DND-41 (cell line): ENCODE results near the gene ENDOG.

Experiments
- ATAC-seq: fragments of 200-7000 bp; cut with Tn5 transposase; 3 replicates; pipeline ENCODE4 v1.9.1; 2021; ENCODE audit warnings: low read depth; ENCODE audit not compliant: insufficient read depth
- DNase-seq: peaks from one replicate; pipeline ENCODE4 v3.0.0-alpha.2; 2020
- H2AFZ ChIP-seq: 2 replicates; pipeline ENCODE4 v1.6.0; 2012; ENCODE audit warnings: low read depth, low read length
- H3K27ac ChIP-seq: 2 replicates; pipeline ENCODE4 v1.5.1; 2012; ENCODE audit warnings: low read length, inconsistent platforms
- H3K27me3 ChIP-seq: fragments of 200-600 bp; sonication (generic); 2 replicates; pipeline ENCODE4 v1.6.0; 2012; ENCODE audit warnings: low read length, mild to moderate bottlenecking, inconsistent platforms; ENCODE audit not compliant: insufficient read depth, poor library complexity
- H3K36me3 ChIP-seq: 2 replicates; pipeline ENCODE4 v1.5.1; 2012; ENCODE audit warnings: low read length, inconsistent platforms; ENCODE audit not compliant: insufficient read depth
- H3K4me1 ChIP-seq: 2 replicates; pipeline ENCODE4 v1.5.1; 2012; ENCODE audit warnings: mild to moderate bottlenecking, low read length; ENCODE audit not compliant: insufficient read depth
- H3K4me2 ChIP-seq: 2 replicates; pipeline ENCODE4 v1.6.0; 2012; ENCODE audit warnings: mild to moderate bottlenecking, moderate library complexity, low read length, inconsistent platforms; ENCODE audit not compliant: insufficient read depth
- H3K4me3 ChIP-seq, 2 experiments: fragments of 200-600 bp in 1 of 2; shearing (Covaris generic) in 1 of 2; 2 replicates each; pipeline ENCODE4 v1.5.1; 2012 to 2016; ENCODE audit warnings: inconsistent platforms in 2 of 2, low read length in 2 of 2, mild to moderate bottlenecking in 2 of 2, low read depth in 1 of 2, moderate library complexity in 1 of 2
- H3K79me2 ChIP-seq: 2 replicates; pipeline ENCODE4 v1.6.0; 2012; ENCODE audit warnings: low read length, inconsistent platforms; ENCODE audit not compliant: insufficient read depth
- H3K9ac ChIP-seq: 2 replicates; pipeline ENCODE4 v1.6.0; 2012; ENCODE audit warnings: low read depth, mild to moderate bottlenecking, inconsistent platforms, low read length, moderate library complexity
- H3K9me3 ChIP-seq: 2 replicates; pipeline ENCODE4 v1.5.1; 2012; ENCODE audit warnings: low read length, moderate library complexity, mild to moderate bottlenecking, inconsistent platforms; ENCODE audit not compliant: insufficient read depth, severe bottlenecking
- H4K20me1 ChIP-seq: 2 replicates; pipeline ENCODE4 v1.6.0; 2012; ENCODE audit warnings: low read length; ENCODE audit not compliant: insufficient read depth
- EZH2 ChIP-seq: IDR thresholded peaks from 3 replicates; pipeline ENCODE4 v1.6.1; 2012; ENCODE audit warnings: borderline replicate concordance, low read depth, mild to moderate bottlenecking, moderate library complexity, low read length, inconsistent platforms; ENCODE audit not compliant: severe bottlenecking
- TF ChIP-seq, protein P1 (sequence below): IDR thresholded peaks from 2 replicates; pipeline ENCODE4 v1.5.1; 2012; ENCODE audit warnings: borderline replicate concordance, low read length, moderate library complexity, mild to moderate bottlenecking; ENCODE audit not compliant: poor library complexity, severe bottlenecking; ENCODE audit errors: extremely low read depth

The ENDOG gene

DNA sequence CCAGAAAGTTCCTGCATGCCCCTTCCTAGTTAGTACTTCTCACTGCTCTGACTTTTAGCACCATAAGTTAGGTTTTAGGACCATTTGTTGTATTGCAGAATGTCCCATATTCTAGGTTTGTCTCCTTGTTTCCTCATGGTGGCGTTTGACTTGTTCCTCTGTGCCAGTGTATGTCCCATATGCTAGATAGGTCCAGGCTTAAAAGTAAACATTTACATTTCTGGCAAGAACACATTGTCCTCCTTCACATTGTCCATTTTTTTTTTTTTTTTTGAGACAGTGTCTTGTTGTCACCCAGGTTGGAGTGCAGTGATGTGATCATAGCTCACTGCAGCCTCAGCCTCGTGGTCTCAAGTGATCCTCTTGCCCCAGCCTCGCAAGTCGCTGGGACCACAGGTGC lies 15.8 kb upstream of the ENDOG start:
- no peaks in the 10 kb centered on the region for H3K9me3 ChIP-seq
- no peaks in the 10 kb centered on the region for H3K79me2 ChIP-seq
- ATAC-seq = no peak
- no peak overlapping the region for H3K27ac ChIP-seq
- no peak for TF ChIP-seq EZH2
- TF ChIP-seq, protein P1, sequence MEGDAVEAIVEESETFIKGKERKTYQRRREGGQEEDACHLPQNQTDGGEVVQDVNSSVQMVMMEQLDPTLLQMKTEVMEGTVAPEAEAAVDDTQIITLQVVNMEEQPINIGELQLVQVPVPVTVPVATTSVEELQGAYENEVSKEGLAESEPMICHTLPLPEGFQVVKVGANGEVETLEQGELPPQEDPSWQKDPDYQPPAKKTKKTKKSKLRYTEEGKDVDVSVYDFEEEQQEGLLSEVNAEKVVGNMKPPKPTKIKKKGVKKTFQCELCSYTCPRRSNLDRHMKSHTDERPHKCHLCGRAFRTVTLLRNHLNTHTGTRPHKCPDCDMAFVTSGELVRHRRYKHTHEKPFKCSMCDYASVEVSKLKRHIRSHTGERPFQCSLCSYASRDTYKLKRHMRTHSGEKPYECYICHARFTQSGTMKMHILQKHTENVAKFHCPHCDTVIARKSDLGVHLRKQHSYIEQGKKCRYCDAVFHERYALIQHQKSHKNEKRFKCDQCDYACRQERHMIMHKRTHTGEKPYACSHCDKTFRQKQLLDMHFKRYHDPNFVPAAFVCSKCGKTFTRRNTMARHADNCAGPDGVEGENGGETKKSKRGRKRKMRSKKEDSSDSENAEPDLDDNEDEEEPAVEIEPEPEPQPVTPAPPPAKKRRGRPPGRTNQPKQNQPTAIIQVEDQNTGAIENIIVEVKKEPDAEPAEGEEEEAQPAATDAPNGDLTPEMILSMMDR = no peak
- DNase-seq = no peak
- H3K4me2 ChIP-seq = no peak overlapping the region
- H4K20me1 ChIP-seq = no peaks in the 10 kb centered on the region
- no peak overlapping the region for H3K9ac ChIP-seq
- no peaks in the 10 kb centered on the region for H3K27me3 ChIP-seq
- no peaks in the 10 kb centered on the region for H3K4me1 ChIP-seq
- H2AFZ ChIP-seq = no peak overlapping the region
- H3K36me3 ChIP-seq = peaks cover 78% of the 10 kb centered on the region
- no peak overlapping the region for H3K4me3 ChIP-seq

DNA sequence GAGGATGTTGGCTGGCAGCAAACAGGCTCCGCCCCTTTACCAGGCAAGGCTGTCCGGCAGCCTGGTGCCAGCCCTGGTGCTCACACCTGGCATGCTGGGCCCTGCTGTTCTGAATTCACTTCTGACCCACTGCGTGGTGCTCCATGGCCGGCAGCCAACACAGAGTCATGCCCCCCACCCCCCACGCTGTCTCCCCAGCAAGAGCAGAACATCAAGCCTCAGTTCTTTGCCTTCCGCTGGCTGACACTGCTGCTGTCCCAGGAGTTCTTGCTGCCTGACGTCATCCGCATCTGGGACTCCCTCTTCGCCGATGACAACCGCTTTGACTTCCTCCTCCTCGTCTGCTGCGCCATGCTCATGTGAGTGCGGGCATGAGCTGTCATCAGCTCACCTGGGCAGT lies 12.6 kb upstream of the ENDOG start:
- Histone ChIP-seq H3K36me3 (peaks cover 73% of the 10 kb centered on the region), H3K9ac (no peak overlapping the region), H3K4me3 (no peak overlapping the region), H3K4me2 (no peak overlapping the region), H4K20me1 (no peaks in the 10 kb centered on the region), H3K9me3 (no peaks in the 10 kb centered on the region), H3K79me2 (no peaks in the 10 kb centered on the region), H2AFZ (no peak overlapping the region), H3K27me3 (no peaks in the 10 kb centered on the region), H3K4me1 (no peaks in the 10 kb centered on the region), H3K27ac (no peak overlapping the region)
- DNase-seq = no peak
- no peak for TF ChIP-seq EZH2
- TF ChIP-seq, protein P1 = no peak
- no peak for ATAC-seq

DNA sequence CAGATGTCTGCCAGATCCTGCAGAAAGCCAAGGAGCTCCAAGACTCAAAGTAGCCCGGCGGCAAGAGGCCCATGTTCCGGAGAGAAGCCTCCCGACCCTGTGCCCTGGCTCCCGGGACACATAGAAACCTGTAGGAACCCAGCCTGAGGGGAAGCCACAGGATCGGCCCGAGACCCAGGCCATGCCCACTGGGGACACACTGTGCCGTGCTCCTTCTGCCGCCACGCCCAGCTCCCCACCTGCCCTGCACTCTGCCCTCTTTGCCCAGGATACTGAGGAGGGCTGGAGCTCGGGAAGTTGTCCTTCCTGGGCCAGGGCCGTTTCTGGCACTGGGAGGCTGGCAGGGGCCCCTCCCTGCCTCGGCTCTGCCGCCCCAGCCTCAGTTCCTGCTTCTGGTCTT lies 10.5 kb upstream of the ENDOG start:
- H3K4me1 ChIP-seq = no peaks in the 10 kb centered on the region
- H2AFZ ChIP-seq = no peak overlapping the region
- no peak overlapping the region for H3K4me2 ChIP-seq
- no peaks in the 10 kb centered on the region for H3K9me3 ChIP-seq
- no peak for TF ChIP-seq EZH2
- TF ChIP-seq, protein P1 = no peak
- ATAC-seq (no peak), DNase-seq (no peak)
- peaks cover 60% of the 10 kb centered on the region for H3K36me3 ChIP-seq
- no peaks in the 10 kb centered on the region for H3K27me3 ChIP-seq
- no peaks in the 10 kb centered on the region for H4K20me1 ChIP-seq
- H3K27ac ChIP-seq = no peak overlapping the region
- no peak overlapping the region for H3K9ac ChIP-seq
- H3K79me2 ChIP-seq = no peaks in the 10 kb centered on the region
- H3K4me3 ChIP-seq = no peak overlapping the region

DNA sequence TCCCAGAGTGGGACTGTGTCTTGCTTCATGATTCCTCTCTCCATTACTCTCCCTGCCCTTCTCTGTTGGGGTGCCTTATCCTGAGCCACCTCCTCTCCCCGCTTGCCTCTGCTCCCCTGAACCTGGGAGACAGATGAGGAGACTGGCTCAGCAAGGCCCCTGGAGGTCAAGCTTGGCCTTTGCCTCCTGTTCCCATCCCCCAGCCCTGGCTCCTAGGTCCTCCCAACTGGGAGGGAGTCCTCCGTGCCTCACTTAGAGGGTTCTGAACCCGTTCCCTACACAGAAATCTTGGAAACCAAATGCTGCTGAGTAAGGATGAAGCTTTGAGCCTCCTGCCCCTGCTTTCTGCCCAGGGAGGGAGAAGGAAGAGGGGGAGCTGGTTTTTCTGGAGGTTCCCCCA lies 9.8 kb upstream of the ENDOG start:
- Histone ChIP-seq H2AFZ (no peak overlapping the region), H3K9me3 (no peaks in the 10 kb centered on the region), H3K27ac (no peak overlapping the region), H3K9ac (no peak overlapping the region), H3K27me3 (no peaks in the 10 kb centered on the region), H3K4me1 (no peaks in the 10 kb centered on the region), H3K79me2 (no peaks in the 10 kb centered on the region), H4K20me1 (no peaks in the 10 kb centered on the region), H3K36me3 (peaks cover 53% of the 10 kb centered on the region), H3K4me2 (no peak overlapping the region), H3K4me3 (no peak overlapping the region)
- ATAC-seq (no peak), DNase-seq (no peak)
- no peak for TF ChIP-seq EZH2
- TF ChIP-seq, protein P1 = no peak
